Measurements from ENCODE around the gene GPR82.

DNA sequence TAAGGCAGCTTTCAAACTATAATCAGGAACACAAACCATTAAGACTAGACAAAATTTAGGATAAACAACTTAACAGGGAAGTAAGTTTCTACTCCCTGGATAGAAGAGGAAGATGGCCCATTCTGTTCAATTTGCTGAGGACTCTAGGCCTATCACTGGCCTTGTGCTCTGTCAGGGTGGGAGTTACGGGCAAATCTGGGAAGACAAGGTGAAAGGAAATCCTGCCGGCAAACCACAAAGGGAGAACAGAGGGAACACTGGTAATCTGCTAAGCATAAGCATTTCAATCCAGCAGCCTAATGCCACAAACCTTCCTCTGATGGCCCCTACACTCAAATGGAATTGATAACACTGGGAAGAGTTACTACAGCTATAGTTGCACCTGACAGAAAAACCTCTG, 8.3 kb downstream of the GPR82 start:
- TF ChIP-seq, protein P1, sequence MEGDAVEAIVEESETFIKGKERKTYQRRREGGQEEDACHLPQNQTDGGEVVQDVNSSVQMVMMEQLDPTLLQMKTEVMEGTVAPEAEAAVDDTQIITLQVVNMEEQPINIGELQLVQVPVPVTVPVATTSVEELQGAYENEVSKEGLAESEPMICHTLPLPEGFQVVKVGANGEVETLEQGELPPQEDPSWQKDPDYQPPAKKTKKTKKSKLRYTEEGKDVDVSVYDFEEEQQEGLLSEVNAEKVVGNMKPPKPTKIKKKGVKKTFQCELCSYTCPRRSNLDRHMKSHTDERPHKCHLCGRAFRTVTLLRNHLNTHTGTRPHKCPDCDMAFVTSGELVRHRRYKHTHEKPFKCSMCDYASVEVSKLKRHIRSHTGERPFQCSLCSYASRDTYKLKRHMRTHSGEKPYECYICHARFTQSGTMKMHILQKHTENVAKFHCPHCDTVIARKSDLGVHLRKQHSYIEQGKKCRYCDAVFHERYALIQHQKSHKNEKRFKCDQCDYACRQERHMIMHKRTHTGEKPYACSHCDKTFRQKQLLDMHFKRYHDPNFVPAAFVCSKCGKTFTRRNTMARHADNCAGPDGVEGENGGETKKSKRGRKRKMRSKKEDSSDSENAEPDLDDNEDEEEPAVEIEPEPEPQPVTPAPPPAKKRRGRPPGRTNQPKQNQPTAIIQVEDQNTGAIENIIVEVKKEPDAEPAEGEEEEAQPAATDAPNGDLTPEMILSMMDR (IDR thresholded peaks at IDR 0.05; ENCODE audit: low read length) = no peak
- TF ChIP-seq EZH2 (IDR thresholded peaks at IDR 0.05; ENCODE audit: borderline replicate concordance, low read length) = no peak
